Activated T-cell treated with anti-CD3 and anti-CD28 coated beads, Interleukin-2, amount 50 U/mL, for 48 hours (primary cell): Measurements from ENCODE around the gene RNF41.
"Not testable (repeated sequence)": the region's sequence is repeated elsewhere in the genome, so short reads cannot be mapped to it uniquely, and the experiment has no call there.

Source experiments
- DNase-seq, 2 experiments: peaks; one replicate each; pipeline ENCODE4 v3.0.0-alpha.2; 2020

The RNF41 gene

DNA sequence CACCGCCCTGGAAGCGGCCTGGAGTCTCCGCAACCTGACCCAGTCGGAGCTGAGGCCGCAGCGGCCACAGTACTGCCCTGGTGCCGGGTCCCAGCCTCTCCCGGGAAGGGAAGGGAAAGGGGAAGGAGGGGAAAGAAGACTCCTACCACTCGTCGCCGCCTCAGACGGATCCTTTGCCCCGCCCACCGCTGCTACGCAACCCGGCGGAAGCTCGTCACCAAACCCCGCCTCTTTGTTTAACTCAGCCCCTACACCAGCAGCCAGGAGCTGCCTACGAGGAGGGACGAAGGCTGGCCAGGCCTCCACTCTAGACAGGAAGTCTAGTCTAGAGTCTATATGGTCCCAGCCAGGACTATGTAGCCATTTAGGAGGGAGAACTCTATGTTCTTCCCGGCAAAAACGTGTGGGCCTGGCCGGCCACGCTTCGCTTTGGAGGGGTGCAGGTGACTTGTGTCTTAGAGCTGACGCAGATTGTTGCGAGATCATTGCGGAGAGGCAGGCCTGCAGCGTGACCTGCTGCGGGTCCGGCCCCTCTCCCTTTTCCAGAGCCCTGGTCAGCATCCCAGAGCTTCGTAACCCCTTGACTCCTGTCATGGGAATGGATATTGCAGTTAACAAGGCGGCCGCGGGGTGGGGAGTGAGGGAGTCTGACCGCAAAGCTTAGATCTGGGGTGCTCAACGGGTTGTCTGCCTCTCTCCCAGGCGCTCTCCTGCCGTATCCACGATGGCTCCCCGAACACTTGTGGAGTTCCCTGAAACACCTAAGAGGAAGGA lies at the start of gene RNF41:
Gene RNF41 (minus strand): TSS at position 166 of the 774 bp plus-strand sequence. CDS start 7,875 bp downstream, outside the sequence.
- DNase-seq, result peak; percentile 95 to 96

DNA sequence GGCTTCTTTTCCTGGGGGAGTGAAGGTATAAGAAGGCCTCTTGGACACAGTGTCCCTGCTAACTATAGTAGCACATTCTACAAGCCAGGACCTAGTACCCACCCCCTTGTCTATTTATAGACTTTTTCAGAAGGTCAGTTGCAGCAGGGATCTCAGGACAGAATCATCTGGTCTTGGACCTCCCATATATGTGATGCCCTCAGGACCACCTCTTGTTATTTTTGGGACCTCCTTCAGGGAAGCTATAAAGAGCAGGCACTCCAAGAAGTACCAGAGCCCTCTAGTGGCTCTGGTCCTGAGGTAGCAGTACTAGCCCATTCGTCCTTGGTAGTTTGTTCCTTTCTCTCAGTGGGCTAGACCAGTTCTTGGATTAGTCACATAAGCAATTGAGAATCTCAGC lies 49.3 kb upstream of the RNF41 start:
- no peak for DNase-seq

GRCh38 chr12:56267443-56268071 lies 45.8 kb upstream of the RNF41 start:
- no peak for DNase-seq

DNA sequence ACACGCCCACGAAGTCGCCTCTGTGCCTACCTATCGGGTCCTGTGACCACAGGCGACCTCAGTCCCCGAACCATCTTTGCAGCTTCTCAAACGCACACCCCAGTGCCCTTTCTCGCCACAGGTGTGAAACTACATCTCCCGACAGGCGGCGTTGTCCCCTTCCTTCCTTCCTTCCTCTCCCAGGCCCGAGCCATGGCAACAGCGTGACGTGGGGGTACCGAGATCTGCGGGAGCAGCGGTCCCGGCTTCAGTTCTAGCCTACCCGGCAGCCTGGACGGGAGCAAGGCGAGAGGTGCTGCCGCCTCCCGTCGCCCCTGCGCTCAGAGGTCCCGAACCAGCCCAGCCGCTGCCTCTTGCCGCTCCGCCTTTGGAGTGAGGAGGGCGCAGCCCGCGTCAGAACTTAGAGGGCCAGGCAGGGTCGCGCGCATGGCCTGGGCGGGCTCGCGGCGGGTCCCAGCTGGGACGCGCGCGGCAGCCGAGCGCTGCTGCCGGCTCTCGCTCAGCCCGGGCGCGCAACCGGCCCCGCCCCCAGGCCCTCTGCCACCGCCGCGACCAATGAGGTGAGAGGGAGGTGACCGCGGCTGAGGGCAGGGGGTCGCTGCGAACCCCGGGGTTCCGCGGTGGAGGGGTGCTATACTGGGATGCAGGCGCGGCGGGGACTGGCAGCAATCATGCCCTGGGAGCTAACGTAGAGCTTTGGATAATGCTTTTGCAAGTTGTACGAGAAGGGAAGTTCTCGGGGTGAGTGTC lies 45.1 kb upstream of the RNF41 start, which contains the start of gene COQ10A:
Gene COQ10A (plus strand): TSS at position 250 of the 750 bp plus-strand sequence. CDS start 177 bp downstream, at position 427.
- DNase-seq, result peak; percentile 90 to 91

- not testable (repeated sequence) for DNase-seq
Measured at GRCh38 chr12:56266068-56266692, 44.5 kb upstream of the RNF41 start.

- peak; percentile 25 to 32 for DNase-seq
Measured at GRCh38 chr12:56262955-56263354, 41.2 kb upstream of the RNF41 start.

GRCh38 chr12:56261503-56262232 lies 39.9 kb upstream of the RNF41 start:
- no peak for DNase-seq

- DNase-seq, result no peak
Measured at GRCh38 chr12:56260921-56261320, 39.2 kb upstream of the RNF41 start.

DNA sequence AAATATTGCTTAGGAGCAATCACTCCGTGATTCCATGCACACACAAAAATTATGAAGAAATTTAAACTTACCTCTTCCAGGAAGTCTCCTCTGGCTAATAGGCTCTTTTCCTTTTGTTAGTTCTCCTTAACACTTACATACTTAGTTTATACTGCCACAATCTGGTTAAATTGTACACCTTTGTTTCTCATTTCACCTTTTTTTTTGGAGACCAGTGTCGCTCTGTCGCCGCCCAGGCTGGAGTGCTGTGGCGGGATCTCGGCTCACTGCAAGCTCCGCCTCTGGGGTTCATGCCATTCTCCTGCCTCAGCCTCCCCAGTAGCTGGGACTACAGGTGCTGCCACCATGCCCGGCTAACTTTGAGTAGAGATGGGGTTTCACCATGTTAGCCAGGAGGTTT lies 38.7 kb upstream of the RNF41 start:
- no peak for DNase-seq

- no peak for DNase-seq
Measured at GRCh38 chr12:56258820-56259183, 37.1 kb upstream of the RNF41 start.

DNA sequence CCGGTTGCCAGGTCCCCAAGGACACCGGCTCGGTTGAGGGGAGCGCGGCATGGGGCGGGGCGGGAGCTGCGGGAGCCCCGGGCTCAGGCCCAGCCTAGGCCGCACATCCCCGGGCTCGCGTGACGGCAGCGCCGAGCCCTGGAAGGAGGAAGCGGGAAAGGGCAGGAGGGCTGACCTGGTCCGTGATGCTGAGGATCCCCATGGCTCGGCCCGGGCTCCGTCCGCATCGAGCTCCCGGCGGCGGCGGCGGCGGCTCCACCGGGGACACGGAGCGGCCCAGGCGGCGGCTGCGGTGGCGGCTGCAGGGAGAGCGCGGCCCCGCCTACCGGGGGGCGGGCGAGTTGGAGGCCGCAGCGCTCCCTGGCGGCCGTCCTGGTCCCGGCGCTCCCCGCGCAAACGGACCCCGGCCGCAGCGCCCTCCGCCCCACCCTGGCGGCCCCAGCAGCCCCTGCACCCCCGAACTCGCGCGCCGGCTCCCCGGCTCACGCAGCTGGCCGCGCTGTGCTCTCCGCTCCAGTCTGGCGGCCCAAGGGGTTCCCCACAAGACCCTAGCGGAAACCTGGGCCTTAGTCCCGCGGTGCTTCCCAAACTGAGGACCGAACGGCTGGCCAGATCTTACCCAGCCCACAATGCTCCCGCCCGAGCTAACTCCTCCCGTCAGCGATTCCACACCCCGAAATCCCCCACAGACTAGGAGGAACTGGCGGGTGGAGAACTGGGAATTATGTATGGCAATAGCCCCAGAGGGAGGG lies 36.5 kb upstream of the RNF41 start, which contains the start of gene ANKRD52:
Gene ANKRD52 (minus strand): TSS at position 317 of the 752 bp plus-strand sequence. CDS start 115 bp downstream, at position 202.
- DNase-seq, result peak; percentile 84 to 88

- DNase-seq, result peak in 1 of 2 experiments; percentile 32
Measured at GRCh38 chr12:56257491-56258067, 35.9 kb upstream of the RNF41 start.

DNA sequence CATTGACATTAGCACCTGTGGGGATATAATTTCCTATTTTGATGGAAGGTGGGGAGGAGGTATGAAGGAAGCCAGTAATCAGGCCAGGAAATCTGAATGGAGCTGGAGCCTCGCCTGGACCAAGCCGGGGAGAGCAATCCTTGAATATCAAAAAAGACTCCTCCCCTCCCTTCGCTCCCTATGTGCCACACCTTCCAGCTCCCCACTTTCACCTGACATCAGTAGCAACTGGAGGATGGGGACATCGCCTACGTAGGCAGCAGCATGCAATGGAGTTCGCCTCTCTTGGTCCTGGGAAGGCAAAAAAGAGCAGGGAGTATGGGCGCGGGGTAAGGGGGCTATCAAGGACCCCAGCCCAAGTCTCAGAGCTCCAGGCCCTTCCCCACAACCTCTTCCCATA lies 35.3 kb upstream of the RNF41 start:
- no peak for DNase-seq

GRCh38 chr12:56256326-56256960 lies 34.7 kb upstream of the RNF41 start:
- no peak for DNase-seq

DNA sequence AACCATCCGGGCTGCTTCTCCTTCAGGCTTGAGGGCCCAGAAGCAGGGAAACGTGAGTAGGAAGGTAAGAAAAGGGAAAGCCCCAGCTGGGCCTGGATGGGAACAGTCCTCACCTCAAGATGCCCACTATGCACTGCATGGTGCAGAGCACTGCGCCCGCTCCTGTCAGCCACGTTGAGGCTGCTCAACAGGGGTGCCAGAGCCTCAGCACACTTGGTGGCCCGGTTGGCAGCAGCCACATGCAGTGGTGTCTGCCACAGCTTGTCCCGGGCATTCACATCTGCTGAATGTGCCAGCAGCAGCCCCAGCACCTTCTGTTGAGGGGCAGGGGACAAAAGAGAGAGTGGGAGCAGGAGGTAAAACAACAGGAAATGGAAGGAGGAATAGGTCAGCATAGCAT lies 33.9 kb upstream of the RNF41 start:
- no peak for DNase-seq

GRCh38 chr12:56253091-56253490 lies 31.4 kb upstream of the RNF41 start:
- no peak for DNase-seq

GRCh38 chr12:56252649-56253048 lies 30.9 kb upstream of the RNF41 start:
- no peak for DNase-seq

DNA sequence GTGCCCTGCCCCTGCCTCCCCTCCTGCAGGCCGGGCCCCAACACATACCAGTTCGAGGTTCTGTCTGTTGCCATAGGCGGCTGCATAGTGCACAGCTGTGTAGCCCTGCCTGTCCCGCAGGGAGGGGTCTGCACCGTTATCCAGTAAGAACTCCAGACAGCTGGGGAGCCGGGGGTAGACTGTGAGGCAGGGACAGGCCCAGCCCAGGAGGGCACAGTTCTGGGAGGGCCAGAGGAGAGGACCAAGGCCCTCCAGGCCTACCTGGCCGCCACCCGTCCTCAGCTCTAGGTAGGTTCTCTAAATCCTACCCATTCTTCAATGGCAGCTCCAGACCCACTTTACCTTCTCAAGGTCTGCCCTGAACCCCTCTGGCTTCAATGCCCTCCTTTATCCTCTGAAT lies 27.0 kb upstream of the RNF41 start:
- DNase-seq, result no peak

DNA sequence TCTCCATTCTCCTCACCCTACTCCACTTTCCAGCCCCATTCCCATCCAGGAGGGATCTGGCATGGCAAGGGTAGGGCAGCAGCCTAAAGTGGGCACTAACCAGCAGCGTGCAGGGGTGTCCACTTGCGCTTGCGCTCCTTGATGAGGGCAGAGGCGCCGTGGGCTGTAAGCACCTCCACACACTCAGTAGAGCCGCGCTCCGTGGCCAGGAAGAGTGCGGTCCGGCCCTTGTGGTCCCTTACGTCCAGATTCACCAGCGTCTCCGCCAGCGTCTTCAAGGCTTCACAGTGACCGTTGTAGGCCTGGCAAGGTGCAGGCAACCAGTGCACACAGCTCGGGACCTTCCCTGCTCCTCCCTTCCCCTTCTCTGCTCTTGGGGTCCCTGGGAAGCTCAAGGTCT lies 26.2 kb upstream of the RNF41 start:
- no peak for DNase-seq

DNA sequence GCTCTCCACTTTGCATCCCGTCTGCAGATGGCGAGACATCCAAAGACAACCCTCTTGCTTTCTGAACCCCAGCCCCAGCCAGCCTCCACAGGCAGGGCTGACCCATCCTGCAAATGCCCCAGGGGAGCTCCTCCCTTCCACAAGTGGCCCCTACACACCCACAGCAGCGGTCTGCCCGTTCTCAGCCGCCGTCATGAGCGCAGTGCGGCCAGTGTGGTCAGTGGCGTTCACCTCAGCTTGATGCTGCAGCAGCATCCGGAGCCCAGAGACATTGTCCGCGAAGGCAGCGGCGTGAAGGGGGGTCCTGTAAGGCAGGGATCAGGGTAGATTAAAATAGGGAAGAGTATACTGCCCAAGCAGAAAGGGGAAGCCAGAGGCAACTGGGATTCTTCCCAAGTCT lies 22.8 kb upstream of the RNF41 start:
- no peak for DNase-seq

GRCh38 chr12:56243731-56244181 lies 22.0 kb upstream of the RNF41 start:
- DNase-seq, result no peak
